ENCODE data around the gene NAALADL2. TPM values are rescaled to one million over a fixed set of nuclear protein-coding genes. Genes with fewer than 3 reads are reported as not detected.
A peak's percentile ranks its signal among the peaks of the same experiment; 100 is the strongest.

NAALADL2 gene
- polyA plus RNA-seq, 1 experiment: 6.3 TPM

DNA sequence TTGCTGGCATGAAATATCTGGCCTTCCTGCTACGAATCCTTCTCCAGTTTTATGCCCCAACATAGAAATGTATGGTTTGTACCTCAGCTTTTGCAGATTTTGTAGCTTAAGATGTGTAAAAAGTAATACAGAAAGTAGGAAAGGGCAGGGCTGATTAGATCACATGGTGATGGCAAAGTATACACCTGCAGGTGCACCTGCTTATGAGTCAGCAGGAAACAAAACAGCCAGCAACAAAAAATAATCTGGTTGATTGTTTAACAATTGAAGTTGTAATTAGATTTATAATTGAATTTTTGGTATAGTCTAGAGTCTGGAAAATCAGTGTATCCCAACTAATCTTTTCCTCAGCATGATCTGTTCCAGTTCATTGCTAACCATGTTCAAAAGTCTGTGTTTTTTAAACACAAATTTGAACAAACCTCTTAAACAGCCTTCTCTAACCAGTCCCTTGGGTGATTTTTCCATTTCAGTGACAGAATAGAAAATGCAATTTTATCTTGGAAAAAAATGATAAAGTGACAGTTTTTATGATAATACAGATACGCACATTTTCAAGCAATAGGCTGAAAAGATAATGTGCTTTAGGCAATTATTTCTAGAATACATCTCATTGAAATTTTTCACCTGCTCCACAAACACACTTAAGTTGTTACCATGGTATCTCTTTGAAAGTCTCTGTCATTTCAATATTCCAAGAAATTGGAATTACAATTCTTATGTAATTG, 477.4 kb downstream of the NAALADL2 start:
- Histone ChIP-seq H3K27ac (ENCODE audit: low read depth, low read length) (no peak overlapping the region), H3K4me3 (ENCODE audit: low read depth, low read length) (no peak overlapping the region), H3K9me3 (ENCODE audit: control insufficient read depth, insufficient read depth, low read length) (no peaks in the 10 kb centered on the region), H3K27me3 (ENCODE audit: control insufficient read depth, insufficient read depth, low read length) (no peaks in the 10 kb centered on the region)
- POLR2A ChIA-PET: no interaction called here
- no peak for DNase-seq (ENCODE audit: low read depth, low spot score)
- TF ChIP-seq, protein P1, sequence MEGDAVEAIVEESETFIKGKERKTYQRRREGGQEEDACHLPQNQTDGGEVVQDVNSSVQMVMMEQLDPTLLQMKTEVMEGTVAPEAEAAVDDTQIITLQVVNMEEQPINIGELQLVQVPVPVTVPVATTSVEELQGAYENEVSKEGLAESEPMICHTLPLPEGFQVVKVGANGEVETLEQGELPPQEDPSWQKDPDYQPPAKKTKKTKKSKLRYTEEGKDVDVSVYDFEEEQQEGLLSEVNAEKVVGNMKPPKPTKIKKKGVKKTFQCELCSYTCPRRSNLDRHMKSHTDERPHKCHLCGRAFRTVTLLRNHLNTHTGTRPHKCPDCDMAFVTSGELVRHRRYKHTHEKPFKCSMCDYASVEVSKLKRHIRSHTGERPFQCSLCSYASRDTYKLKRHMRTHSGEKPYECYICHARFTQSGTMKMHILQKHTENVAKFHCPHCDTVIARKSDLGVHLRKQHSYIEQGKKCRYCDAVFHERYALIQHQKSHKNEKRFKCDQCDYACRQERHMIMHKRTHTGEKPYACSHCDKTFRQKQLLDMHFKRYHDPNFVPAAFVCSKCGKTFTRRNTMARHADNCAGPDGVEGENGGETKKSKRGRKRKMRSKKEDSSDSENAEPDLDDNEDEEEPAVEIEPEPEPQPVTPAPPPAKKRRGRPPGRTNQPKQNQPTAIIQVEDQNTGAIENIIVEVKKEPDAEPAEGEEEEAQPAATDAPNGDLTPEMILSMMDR (IDR thresholded peaks at IDR 0.05; ENCODE audit: low read depth, low read length): no peak
- CTCF ChIA-PET: interaction anchor here (0.9 kb wide), 1 partner anchor 35 kb away, joined by 3 read pairs; no protein-coding TSS in a partner anchor

DNA sequence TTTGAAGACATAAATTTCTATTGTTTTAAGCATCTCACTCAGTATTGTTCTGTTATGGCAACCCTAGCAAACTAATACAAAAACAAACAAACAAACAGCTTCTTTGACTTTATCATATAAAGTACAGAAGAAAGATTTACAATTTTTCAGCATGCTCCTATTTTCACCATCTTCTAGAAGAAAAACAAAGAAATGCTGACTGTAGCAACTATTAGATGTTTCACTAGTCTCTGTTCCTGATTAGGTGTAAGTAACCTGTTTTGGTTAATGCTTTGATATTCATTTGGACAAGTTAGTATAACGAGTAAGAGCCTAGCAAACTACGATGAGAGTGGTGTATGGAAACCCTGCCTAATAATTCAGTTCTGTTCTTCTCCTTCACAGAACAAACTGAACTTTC, 478.5 kb downstream of the NAALADL2 start:
- Histone ChIP-seq H3K9me3 (ENCODE audit: control insufficient read depth, insufficient read depth, low read length) (no peaks in the 10 kb centered on the region), H3K27me3 (ENCODE audit: control insufficient read depth, insufficient read depth, low read length) (no peaks in the 10 kb centered on the region), H3K4me3 (ENCODE audit: low read depth, low read length) (no peak overlapping the region), H3K27ac (ENCODE audit: low read depth, low read length) (no peak overlapping the region)
- DNase-seq (ENCODE audit: low read depth, low spot score): no peak
- TF ChIP-seq, protein P1 (IDR thresholded peaks at IDR 0.05; ENCODE audit: low read depth, low read length): no peak
- ChIA-PET CTCF (no interaction called here), POLR2A (no interaction called here)

DNA sequence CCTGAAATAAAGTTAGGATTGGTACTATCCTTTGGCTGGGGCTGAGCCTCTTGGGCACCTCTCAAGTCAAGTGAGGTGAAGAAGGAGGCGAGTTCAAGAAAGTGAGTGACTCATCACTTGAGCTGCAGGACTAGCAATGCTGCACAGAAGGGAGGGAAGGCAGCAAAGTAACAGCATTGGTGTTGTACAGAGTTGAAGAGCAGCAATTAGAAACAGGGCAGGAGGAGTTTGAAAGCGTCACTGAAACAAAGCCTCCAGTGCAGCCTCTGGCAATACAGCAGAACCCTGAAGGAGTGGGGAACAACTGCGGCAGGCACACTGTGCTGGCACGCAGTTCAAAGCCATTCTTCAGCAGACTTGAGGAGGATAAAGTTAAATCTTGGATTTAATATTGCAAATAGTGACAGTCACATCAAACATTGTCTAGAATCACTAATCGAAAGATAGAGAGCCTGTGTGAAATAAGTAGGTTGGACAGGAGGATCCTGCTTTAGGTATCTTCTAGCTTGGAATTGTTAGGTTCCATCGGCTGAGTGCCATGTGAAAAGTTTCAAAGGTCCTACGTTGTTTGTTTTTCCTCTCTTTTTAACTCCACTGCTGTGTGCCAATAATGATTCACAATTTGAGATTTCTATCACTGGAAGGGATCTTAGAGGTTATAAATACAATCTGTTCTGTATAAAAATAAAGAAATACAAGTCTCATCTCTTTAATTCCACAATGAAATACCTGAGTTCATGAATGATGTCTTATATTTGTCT, 479.8 kb downstream of the NAALADL2 start:
- POLR2A ChIA-PET: no interaction called here
- no peaks in the 10 kb centered on the region for H3K9me3 ChIP-seq (ENCODE audit: control insufficient read depth, insufficient read depth, low read length)
- TF ChIP-seq, protein P1 (IDR thresholded peaks at IDR 0.05; ENCODE audit: low read depth, low read length): no peak
- H3K27me3 ChIP-seq (ENCODE audit: control insufficient read depth, insufficient read depth, low read length): no peaks in the 10 kb centered on the region
- CTCF ChIA-PET: no interaction called here
- peak; percentile 15 for DNase-seq (ENCODE audit: low read depth, low spot score)
- H3K27ac ChIP-seq (ENCODE audit: low read depth, low read length): no peak overlapping the region
- no peak overlapping the region for H3K4me3 ChIP-seq (ENCODE audit: low read depth, low read length)

DNA sequence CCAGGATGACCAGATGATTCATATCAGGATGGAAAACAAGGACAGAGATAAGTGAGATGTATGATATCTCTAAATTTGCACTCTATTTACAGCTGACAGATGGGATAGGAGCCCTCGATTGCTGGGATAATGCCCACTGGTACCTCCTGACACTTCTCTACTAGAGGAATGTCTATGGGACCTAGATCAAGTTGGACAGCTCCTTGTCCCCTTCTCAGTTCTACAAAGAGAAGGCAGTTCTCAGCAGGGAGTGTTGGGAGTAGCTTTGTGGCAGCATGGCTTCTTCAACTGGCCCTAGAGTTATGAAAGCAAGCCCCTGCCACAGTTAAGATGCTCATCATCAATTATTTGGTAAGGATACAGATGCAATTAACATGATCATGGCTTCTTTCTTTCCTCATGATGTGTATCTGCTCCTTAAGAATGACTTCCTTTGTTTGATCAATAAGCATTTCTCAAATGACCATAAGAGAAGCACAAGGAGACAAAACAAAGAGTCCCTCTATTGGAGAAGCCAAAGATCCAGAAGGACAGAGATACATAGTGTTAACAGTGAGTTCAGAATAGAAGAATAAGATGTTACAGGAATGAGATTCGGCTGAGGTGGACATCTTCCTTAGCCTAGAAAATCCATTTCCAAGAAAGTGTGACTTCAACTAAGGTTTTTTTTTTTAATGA, 481.3 kb downstream of the NAALADL2 start:
- ChIA-PET POLR2A (no interaction called here), CTCF (no interaction called here)
- DNase-seq (ENCODE audit: low read depth, low spot score): no peak

More for the DNA sequence above, 481.3 kb downstream of the NAALADL2 start:
- TF ChIP-seq, protein P1 (IDR thresholded peaks at IDR 0.05; ENCODE audit: low read depth, low read length): no peak
- H3K27me3 ChIP-seq (ENCODE audit: control insufficient read depth, insufficient read depth, low read length): no peaks in the 10 kb centered on the region
- H3K9me3 ChIP-seq (ENCODE audit: control insufficient read depth, insufficient read depth, low read length): no peaks in the 10 kb centered on the region
- H3K27ac ChIP-seq (ENCODE audit: low read depth, low read length): no peak overlapping the region
- H3K4me3 ChIP-seq (ENCODE audit: low read depth, low read length): no peak overlapping the region
